ENCODE data around the gene HUWE1.
"Not testable (repeated sequence)": the region's sequence is repeated elsewhere in the genome, so short reads cannot be mapped to it uniquely, and the experiment has no call there.

HUWE1 gene

GRCh38 chrX:53563324-53563723 lies 123.2 kb downstream of the HUWE1 start:
- H3K27me3 Mint-ChIP-seq = no peaks in the 10 kb centered on the region
- H3K27ac Mint-ChIP-seq = no peak overlapping the region
- no peak overlapping the region for H3K4me3 Mint-ChIP-seq
- H3K4me1 Mint-ChIP-seq = peaks cover 2% of the 10 kb centered on the region
- no peaks in the 10 kb centered on the region for H3K9me3 Mint-ChIP-seq
- DNase-seq (ENCODE audit: low spot score in 2 of 2) (no peak), ATAC-seq (ENCODE audit: low read depth) (no peak)
- H3K36me3 Mint-ChIP-seq = peaks cover 39% of the 10 kb centered on the region

GRCh38 chrX:53561912-53562311 lies 124.6 kb downstream of the HUWE1 start:
- DNase-seq (ENCODE audit: low spot score in 2 of 2) = no peak
- no peak for ATAC-seq (ENCODE audit: low read depth)
- H3K4me3 Mint-ChIP-seq = no peak overlapping the region
- H3K27ac Mint-ChIP-seq = no peak overlapping the region
- H3K27me3 Mint-ChIP-seq = no peaks in the 10 kb centered on the region
- peaks cover 38% of the 10 kb centered on the region for H3K36me3 Mint-ChIP-seq
- H3K9me3 Mint-ChIP-seq = no peaks in the 10 kb centered on the region
- peaks cover 2% of the 10 kb centered on the region for H3K4me1 Mint-ChIP-seq

- no peak overlapping the region for H3K4me3 Mint-ChIP-seq
- H3K4me1 Mint-ChIP-seq = peaks cover 2% of the 10 kb centered on the region
- ATAC-seq (ENCODE audit: low read depth) (no peak), DNase-seq (ENCODE audit: low spot score in 2 of 2) (no peak)
- H3K27ac Mint-ChIP-seq = no peak overlapping the region
- no peaks in the 10 kb centered on the region for H3K27me3 Mint-ChIP-seq
- no peaks in the 10 kb centered on the region for H3K9me3 Mint-ChIP-seq
- peaks cover 35% of the 10 kb centered on the region for H3K36me3 Mint-ChIP-seq
These were observed 127.9 kb downstream of the HUWE1 start for GRCh38 chrX:53558646-53559045.

- Mint-ChIP-seq H3K4me1 (no peaks in the 10 kb centered on the region), H3K27ac (peak overlapping the region; percentile 49), H3K36me3 (peaks cover 34% of the 10 kb centered on the region), H3K9me3 (no peaks in the 10 kb centered on the region), H3K4me3 (no peak overlapping the region), H3K27me3 (no peaks in the 10 kb centered on the region)
- no peak for ATAC-seq (ENCODE audit: low read depth)
- no peak for DNase-seq (ENCODE audit: low spot score in 2 of 2)
These were observed 129.7 kb downstream of the HUWE1 start for GRCh38 chrX:53556868-53557267.

GRCh38 chrX:53550756-53551463 lies 135.6 kb downstream of the HUWE1 start:
- H3K4me3 Mint-ChIP-seq = no peak overlapping the region
- peaks cover 29% of the 10 kb centered on the region for H3K36me3 Mint-ChIP-seq
- H3K4me1 Mint-ChIP-seq = no peaks in the 10 kb centered on the region
- no peak for ATAC-seq (ENCODE audit: low read depth)
- no peak for DNase-seq (ENCODE audit: low spot score in 2 of 2)
- no peaks in the 10 kb centered on the region for H3K9me3 Mint-ChIP-seq
- no peak overlapping the region for H3K27ac Mint-ChIP-seq
- H3K27me3 Mint-ChIP-seq = no peaks in the 10 kb centered on the region

- Mint-ChIP-seq H3K27ac (peak overlapping the region; percentile 60), H3K4me3 (no peak overlapping the region), H3K36me3 (peaks cover 26% of the 10 kb centered on the region), H3K27me3 (no peaks in the 10 kb centered on the region), H3K9me3 (no peaks in the 10 kb centered on the region), H3K4me1 (no peaks in the 10 kb centered on the region)
- no peak for DNase-seq (ENCODE audit: low spot score in 2 of 2)
- no peak for ATAC-seq (ENCODE audit: low read depth)
These were observed 138.9 kb downstream of the HUWE1 start for GRCh38 chrX:53547668-53548067.

- ATAC-seq (ENCODE audit: low read depth) = no peak
- no peaks in the 10 kb centered on the region for H3K9me3 Mint-ChIP-seq
- no peak overlapping the region for H3K27ac Mint-ChIP-seq
- no peak for DNase-seq (ENCODE audit: low spot score in 2 of 2)
- H3K27me3 Mint-ChIP-seq = no peaks in the 10 kb centered on the region
- H3K4me3 Mint-ChIP-seq = no peak overlapping the region
- H3K4me1 Mint-ChIP-seq = no peaks in the 10 kb centered on the region
- H3K36me3 Mint-ChIP-seq = peaks cover 23% of the 10 kb centered on the region
These were observed 141.6 kb downstream of the HUWE1 start for GRCh38 chrX:53544936-53545335.

GRCh38 chrX:53538781-53539180 lies 147.7 kb downstream of the HUWE1 start:
- Mint-ChIP-seq H3K9me3 (no peaks in the 10 kb centered on the region), H3K36me3 (peaks cover 34% of the 10 kb centered on the region), H3K27ac (no peak overlapping the region), H3K4me1 (no peaks in the 10 kb centered on the region), H3K27me3 (no peaks in the 10 kb centered on the region), H3K4me3 (no peak overlapping the region)
- ATAC-seq (ENCODE audit: low read depth) = no peak
- DNase-seq (ENCODE audit: low spot score in 2 of 2) = no peak

GRCh38 chrX:53531255-53531966 lies 155.1 kb downstream of the HUWE1 start:
- H3K36me3 Mint-ChIP-seq = peaks cover 22% of the 10 kb centered on the region
- not testable (repeated sequence) for H3K4me3 Mint-ChIP-seq; H3K4me1 Mint-ChIP-seq; ATAC-seq (ENCODE audit: low read depth); H3K27me3 Mint-ChIP-seq; H3K27ac Mint-ChIP-seq; DNase-seq (ENCODE audit: low spot score in 2 of 2); H3K9me3 Mint-ChIP-seq

- no peak overlapping the region for H3K27ac Mint-ChIP-seq
- H3K27me3 Mint-ChIP-seq = no peaks in the 10 kb centered on the region
- no peaks in the 10 kb centered on the region for H3K4me1 Mint-ChIP-seq
- ATAC-seq (ENCODE audit: low read depth) (no peak), DNase-seq (ENCODE audit: low spot score in 2 of 2) (no peak)
- no peak overlapping the region for H3K4me3 Mint-ChIP-seq
- H3K9me3 Mint-ChIP-seq = no peaks in the 10 kb centered on the region
- no peaks in the 10 kb centered on the region for H3K36me3 Mint-ChIP-seq
These were observed 159.5 kb downstream of the HUWE1 start for GRCh38 chrX:53526999-53527398.

- H3K9me3 Mint-ChIP-seq = peaks cover 4% of the 10 kb centered on the region
- H3K4me3 Mint-ChIP-seq = no peak overlapping the region
- H3K27me3 Mint-ChIP-seq = peaks cover 7% of the 10 kb centered on the region
- H3K36me3 Mint-ChIP-seq = peaks cover 2% of the 10 kb centered on the region
- DNase-seq (ENCODE audit: low spot score in 2 of 2) (no peak), ATAC-seq (ENCODE audit: low read depth) (no peak)
- no peak overlapping the region for H3K27ac Mint-ChIP-seq
- no peaks in the 10 kb centered on the region for H3K4me1 Mint-ChIP-seq
These were observed 175.2 kb downstream of the HUWE1 start for GRCh38 chrX:53511322-53511721.

- not testable (repeated sequence) for ATAC-seq (ENCODE audit: low read depth); DNase-seq (ENCODE audit: low spot score in 2 of 2)
These were observed 182.5 kb downstream of the HUWE1 start for GRCh38 chrX:53504035-53504434.

GRCh38 chrX:53494436-53494835 lies 192.1 kb downstream of the HUWE1 start:
- no peak for ATAC-seq (ENCODE audit: low read depth)
- H3K4me3 Mint-ChIP-seq = no peak overlapping the region
- no peaks in the 10 kb centered on the region for H3K9me3 Mint-ChIP-seq
- DNase-seq (ENCODE audit: low spot score in 2 of 2) = no peak
- no peak overlapping the region for H3K27ac Mint-ChIP-seq
- no peaks in the 10 kb centered on the region for H3K36me3 Mint-ChIP-seq
- H3K4me1 Mint-ChIP-seq = no peaks in the 10 kb centered on the region
- H3K27me3 Mint-ChIP-seq = peaks cover 3% of the 10 kb centered on the region

More at GRCh38 chrX:53504035-53504434, 182.5 kb downstream of the HUWE1 start:
- H3K27ac Mint-ChIP-seq, H3K9me3 Mint-ChIP-seq, H3K4me3 Mint-ChIP-seq, H3K27me3 Mint-ChIP-seq, H3K4me1 Mint-ChIP-seq, H3K36me3 Mint-ChIP-seq: not testable (repeated sequence)

- Mint-ChIP-seq H3K36me3 (no peaks in the 10 kb centered on the region), H3K27me3 (peaks cover 5% of the 10 kb centered on the region), H3K27ac (no peak overlapping the region), H3K4me1 (no peaks in the 10 kb centered on the region), H3K9me3 (no peaks in the 10 kb centered on the region), H3K4me3 (no peak overlapping the region)
- ATAC-seq (ENCODE audit: low read depth) (no peak), DNase-seq (ENCODE audit: low spot score in 2 of 2) (no peak)
These were observed 200.2 kb downstream of the HUWE1 start for GRCh38 chrX:53486285-53486684.
